ENCODE measurements around the gene PAGE2.
A peak's percentile ranks its signal among the peaks of the same experiment; 100 is the strongest.
"Not testable (repeated sequence)": the region's sequence is repeated elsewhere in the genome, so short reads cannot be mapped to it uniquely, and the experiment has no call there.

The PAGE2 gene

DNA sequence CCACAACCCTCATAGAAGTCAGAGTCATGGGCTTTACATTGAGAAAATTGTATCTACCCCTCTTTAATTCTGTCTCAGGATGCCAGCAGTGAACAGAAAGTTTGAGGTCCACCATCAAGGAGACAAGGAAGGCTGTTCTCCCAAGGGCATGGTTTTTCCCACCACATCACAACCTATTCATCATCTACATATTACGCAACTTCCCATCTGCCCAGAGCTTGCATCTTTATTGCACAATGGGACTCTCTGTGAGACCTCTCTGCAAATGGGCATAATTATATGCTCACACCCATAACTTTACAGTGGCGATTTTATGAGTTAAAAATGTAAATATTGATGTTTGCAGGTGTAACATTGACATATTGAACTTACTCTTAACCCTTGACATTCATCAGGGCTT, 38.9 kb downstream of the PAGE2 start:
- no peak for DNase-seq

DNA sequence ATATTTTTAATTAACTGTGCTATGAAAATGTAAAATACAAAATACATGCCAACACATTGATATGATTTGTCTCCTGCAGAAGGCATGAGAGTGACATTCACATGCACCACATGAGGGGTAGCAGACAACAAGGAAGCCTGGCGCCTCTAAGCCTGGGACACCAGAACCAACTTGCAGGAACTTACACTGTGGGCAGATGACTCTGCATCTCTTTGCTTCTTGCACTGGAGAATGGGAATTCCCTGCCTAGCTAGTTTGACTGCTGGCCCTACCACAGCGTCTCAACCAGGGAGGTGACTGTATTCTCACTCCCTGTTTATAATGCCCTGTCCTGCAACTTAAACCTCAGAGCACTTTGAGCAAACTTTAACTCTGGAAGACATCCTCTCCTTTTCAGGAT, 40.5 kb downstream of the PAGE2 start:
- no peak for DNase-seq

DNA sequence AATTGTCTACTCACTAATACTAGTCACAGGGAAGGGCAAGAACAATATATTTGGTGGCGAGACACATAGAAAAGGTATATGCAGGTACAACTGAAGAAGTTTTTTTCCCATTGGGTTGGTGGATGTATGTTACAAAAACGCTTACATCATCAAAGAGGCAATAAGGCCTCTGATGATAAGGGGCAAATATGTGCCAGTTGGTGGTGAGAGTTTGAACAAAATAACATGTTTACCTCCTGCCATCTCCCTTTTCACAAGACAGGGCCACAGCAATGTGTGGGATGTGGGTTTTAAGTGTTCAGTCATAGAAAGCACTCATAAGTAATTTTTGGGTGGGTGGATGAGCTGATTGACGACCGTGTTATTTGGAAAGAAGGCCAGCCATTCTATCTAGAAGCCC, 41.7 kb downstream of the PAGE2 start:
- no peak for DNase-seq

DNA sequence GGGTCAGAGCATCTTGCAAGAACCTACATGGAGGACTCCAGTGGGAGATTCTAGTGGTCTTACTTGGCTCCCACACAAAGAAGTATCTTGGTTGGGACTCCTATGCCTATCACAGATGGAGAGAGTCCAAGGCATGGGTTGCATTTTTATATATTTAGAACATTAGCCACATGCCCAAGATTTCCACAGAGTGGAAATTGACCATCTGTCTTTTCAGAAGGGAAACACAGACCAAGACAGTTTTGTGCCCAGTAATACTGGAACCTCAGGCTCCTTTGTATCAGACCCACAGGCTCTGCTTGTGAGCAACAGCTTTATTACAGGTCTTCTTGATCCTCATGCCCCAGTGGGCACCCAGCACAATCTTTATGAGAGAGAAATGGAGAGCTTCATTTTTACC, 43.6 kb downstream of the PAGE2 start:
- DNase-seq = no peak

DNA sequence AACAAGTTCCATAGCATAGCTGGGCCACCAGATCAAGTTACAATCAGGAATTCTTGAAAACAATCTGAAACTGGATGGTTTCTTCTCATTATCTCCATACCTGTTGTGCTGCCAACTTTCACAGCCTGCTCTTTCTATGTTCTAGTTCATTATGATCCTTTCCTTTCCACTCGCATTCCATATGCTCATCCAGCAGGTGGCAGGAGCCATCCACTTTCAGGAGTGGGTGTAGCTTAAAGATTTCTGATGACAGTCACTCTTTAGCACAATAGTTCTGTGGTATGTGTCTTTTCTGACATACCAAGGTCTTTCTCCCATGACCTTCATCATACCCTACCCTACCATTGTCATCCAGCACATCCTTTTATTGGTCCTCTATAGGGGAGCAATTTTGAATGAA, 46.4 kb downstream of the PAGE2 start:
- DNase-seq = peak; percentile 22 to 26

DNA sequence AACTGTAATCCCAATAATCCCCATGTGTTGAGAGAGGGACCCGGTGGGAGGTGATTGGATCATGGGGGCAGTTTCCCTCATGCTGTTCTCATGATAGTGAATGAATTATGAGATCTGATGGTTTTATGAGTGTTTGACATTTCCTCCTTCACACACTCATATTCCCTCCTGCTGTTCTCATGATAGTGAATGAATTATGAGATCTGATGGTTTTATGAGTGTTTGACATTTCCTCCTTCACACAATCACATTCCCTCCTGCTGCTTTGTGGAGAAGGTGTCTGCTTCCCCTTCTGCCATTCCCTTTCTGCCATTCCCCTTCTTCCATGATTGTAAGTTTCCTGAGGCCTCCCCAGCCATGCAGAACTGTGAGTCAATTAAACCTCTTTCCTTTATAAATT, 52.0 kb downstream of the PAGE2 start:
- DNase-seq = not testable (repeated sequence)

All from activated CD4-positive, alpha-beta T cell treated with anti-CD3 and anti-CD28 coated beads, Interleukin-2, amount 50 U/mL, for 48 hours (primary cell).